Thyroid gland (tissue), 4 donors: Measurements from ENCODE around the gene MAD1L1. TPM values are rescaled to one million over a fixed set of nuclear protein-coding genes. Genes with fewer than 3 reads are reported as not detected.

ENCODE experiments used
- DNase-seq, 2 donors: peaks; one replicate each; pipeline ENCODE4 v3.0.0-alpha.2; 2019
- H3K27ac ChIP-seq, 3 donors: fragments of 200-600 bp; sonication (generic); 1 replicate in 2 of 3; 2 replicates in 1 of 3; pipeline ENCODE4 v1.5.1; 2016 to 2019; ENCODE audit warnings: mild to moderate bottlenecking in 1 of 3, moderate library complexity in 1 of 3
- H3K27me3 ChIP-seq: fragments of 200-600 bp; sonication (generic); one replicate; pipeline ENCODE4 v1.5.1; 2019
- H3K36me3 ChIP-seq, 2 donors: fragments of 200-600 bp; sonication (generic); one replicate each; pipeline ENCODE4 v1.5.1; 2016 to 2019
- H3K4me1 ChIP-seq, 2 donors: fragments of 200-600 bp; sonication (generic); one replicate each; pipeline ENCODE4 v1.5.1; 2017 to 2019
- H3K4me3 ChIP-seq, 3 donors: fragments of 200-600 bp; sonication (generic); replicated peaks in 1 of 3; 1 replicate in 2 of 3; 2 replicates in 1 of 3; pipeline ENCODE4 v1.5.1; 2016; ENCODE audit warnings: mild to moderate bottlenecking in 1 of 3
- H3K9me3 ChIP-seq: fragments of 200-600 bp; sonication (generic); one replicate; pipeline ENCODE4 v1.5.1; 2017
- CTCF ChIP-seq, 6 experiments: fragments of 200-600 bp in 3 of 6; fragments of 450-650 bp in 3 of 6; sonication (generic) in 3 of 6; IDR thresholded peaks; one replicate each; pipeline ENCODE4 v1.5.1; 2016 to 2019; ENCODE audit warnings: antibody characterized with exemption in 6 of 6, mild to moderate bottlenecking in 2 of 6, inconsistent platforms in 1 of 6, moderate library complexity in 1 of 6
- POLR2A ChIP-seq, 2 donors: fragments of 450-650 bp; IDR thresholded peaks; one replicate each; pipeline ENCODE4 v1.6.1; 2017; ENCODE audit warnings: antibody characterized with exemption in 2 of 2, mild to moderate bottlenecking in 2 of 2, moderate library complexity in 1 of 2
- WGBS, 2 donors: methylation state at CpG; one replicate each; pipeline ENCODE4 v1.1.5; 2017; 5-methylcytosine and 5-hydroxymethylcytosine counted together
- intact Hi-C: fragments of 100-400 bp; cut with DNase I; formaldehyde crosslinking; loops from one replicate; pipeline ENCODE4 v1.15.1; 2023
- total RNA-seq, 4 donors: library from RNA; depleted of rRNA; stranded (reverse); fragments of >200 nt; gene quantifications; one replicate each; pipeline ENCODE4 v1.2.3, GENCODE V29; 2016

MAD1L1 gene
- total RNA-seq, 4 donors from 2014 or later, result 27.4 to 38.6 (median 33.9) TPM

- no peaks in the 10 kb centered on the region for H3K27me3 ChIP-seq
- no peak for TF ChIP-seq CTCF (IDR thresholded peaks at IDR 0.05)
- no peak for DNase-seq
- no peaks in the 10 kb centered on the region for H3K4me1 ChIP-seq
- H3K36me3 ChIP-seq, result no peaks in the 10 kb centered on the region
- no peak overlapping the region for H3K27ac ChIP-seq
- 96 to 98% methylated on average over 20 of the region's 20 CpGs for WGBS, 2 donors
- no peaks in the 10 kb centered on the region for H3K9me3 ChIP-seq
- H3K4me3 ChIP-seq, result no peak overlapping the region
- intact Hi-C loops, result no loop called here
Measured at GRCh38 chr7:1928645-1929348, 303.9 kb downstream of the MAD1L1 start.

GRCh38 chr7:1927937-1928644, 304.7 kb downstream of the MAD1L1 start:
- H3K4me3 ChIP-seq, result no peak overlapping the region
- no peaks in the 10 kb centered on the region for H3K4me1 ChIP-seq
- H3K27ac ChIP-seq, result no peak overlapping the region
- no peaks in the 10 kb centered on the region for H3K36me3 ChIP-seq
- intact Hi-C loops, result no loop called here
- no peak for DNase-seq
- no peak for TF ChIP-seq POLR2A (IDR thresholded peaks at IDR 0.05)
- TF ChIP-seq CTCF (IDR thresholded peaks at IDR 0.05), result no peak
- no peaks in the 10 kb centered on the region for H3K9me3 ChIP-seq
- no peaks in the 10 kb centered on the region for H3K27me3 ChIP-seq
- 91 to 92% methylated on average over 35 of the region's 35 CpGs for WGBS, 2 donors

- intact Hi-C loops, result no loop called here
- Histone ChIP-seq H3K9me3 (no peaks in the 10 kb centered on the region), H3K4me1 (no peaks in the 10 kb centered on the region), H3K27ac (no peak overlapping the region), H3K4me3 (no peak overlapping the region), H3K27me3 (no peaks in the 10 kb centered on the region), H3K36me3 (no peaks in the 10 kb centered on the region)
- TF ChIP-seq POLR2A (IDR thresholded peaks at IDR 0.05), result no peak
- TF ChIP-seq CTCF (IDR thresholded peaks at IDR 0.05), result no peak
- DNase-seq, result no peak
- 91 to 92% methylated on average over 5 of the region's 5 CpGs for WGBS, 2 donors
Measured at GRCh38 chr7:1926908-1927306, 305.8 kb downstream of the MAD1L1 start.

- TF ChIP-seq CTCF (IDR thresholded peaks at IDR 0.05) (no peak), POLR2A (IDR thresholded peaks at IDR 0.05) (no peak)
- Histone ChIP-seq H3K27me3 (no peaks in the 10 kb centered on the region), H3K4me3 (no peak overlapping the region), H3K9me3 (no peaks in the 10 kb centered on the region), H3K36me3 (no peaks in the 10 kb centered on the region), H3K4me1 (no peaks in the 10 kb centered on the region), H3K27ac (no peak overlapping the region)
- DNase-seq, result no peak
- 83 to 84% methylated on average over 14 of the region's 14 CpGs for WGBS, 2 donors
- intact Hi-C loops, result no loop called here
Measured at GRCh38 chr7:1925973-1926907, 306.5 kb downstream of the MAD1L1 start.
